WTC11 (cell line): Measurements from ENCODE around the gene PAX8.

Experiments used
- ATF3 ChIP-seq: sonication (generic); formaldehyde crosslinking; conservative IDR thresholded peaks from 2 replicates; pipeline ENCODE4 v1.8.1; 2022; ENCODE audit warnings: mild to moderate bottlenecking, missing genetic modification reagents
- CTCF ChIP-seq: fragments of 200-600 bp; IDR thresholded peaks from 2 replicates; pipeline ENCODE4 v1.8.0; 2022; ENCODE audit warnings: antibody characterized with exemption
- ERG ChIP-seq: fragments of 250-450 bp; sonication (Bioruptor Pico); IDR thresholded peaks from 2 replicates; pipeline ENCODE4 v1.8.0; 2021; ENCODE audit warnings: mild to moderate bottlenecking
- FOXP4 ChIP-seq: sonication (generic); formaldehyde crosslinking; IDR thresholded peaks from 2 replicates; pipeline ENCODE4 v1.8.0; 2022; ENCODE audit warnings: mild to moderate bottlenecking, missing genetic modification reagents
- GABPB1 ChIP-seq: sonication (generic); formaldehyde crosslinking; IDR thresholded peaks from 2 replicates; pipeline ENCODE4 v1.8.1; 2023; ENCODE audit warnings: mild to moderate bottlenecking, missing genetic modification reagents
- HMGXB4 ChIP-seq: sonication (generic); formaldehyde crosslinking; IDR thresholded peaks from 2 replicates; pipeline ENCODE4 v1.8.1; 2023; ENCODE audit warnings: mild to moderate bottlenecking, moderate library complexity, missing genetic modification reagents
- MAX ChIP-seq: sonication (generic); formaldehyde crosslinking; IDR thresholded peaks from 2 replicates; pipeline ENCODE4 v1.8.0; 2022; ENCODE audit warnings: mild to moderate bottlenecking, missing genetic modification reagents
- MLX ChIP-seq: sonication (generic); formaldehyde crosslinking; IDR thresholded peaks from 2 replicates; pipeline ENCODE4 v1.8.1; 2023; ENCODE audit warnings: mild to moderate bottlenecking, missing genetic modification reagents, moderate library complexity
- STAT6 ChIP-seq: sonication (generic); formaldehyde crosslinking; conservative IDR thresholded peaks from 2 replicates; pipeline ENCODE4 v1.8.1; 2023; ENCODE audit warnings: mild to moderate bottlenecking, low read depth, missing genetic modification reagents, moderate library complexity
- USF2 ChIP-seq: sonication (generic); formaldehyde crosslinking; IDR thresholded peaks from 2 replicates; pipeline ENCODE4 v1.8.1; 2023; ENCODE audit warnings: mild to moderate bottlenecking, missing genetic modification reagents, moderate library complexity
- ZNF121 ChIP-seq: sonication (generic); formaldehyde crosslinking; IDR thresholded peaks from 2 replicates; pipeline ENCODE4 v1.8.0; 2023; ENCODE audit warnings: missing genetic modification reagents
- ZNF263 ChIP-seq: sonication (generic); formaldehyde crosslinking; IDR thresholded peaks from 2 replicates; pipeline ENCODE4 v1.8.1; 2022; ENCODE audit warnings: low read depth, mild to moderate bottlenecking, moderate library complexity, missing genetic modification reagents
- ZNF423 ChIP-seq: fragments of 250-450 bp; sonication (Bioruptor Pico); IDR thresholded peaks from 2 replicates; pipeline ENCODE4 v2.1.2; 2022; ENCODE audit warnings: mild to moderate bottlenecking, moderate library complexity
- ZNF532 ChIP-seq: fragments of 250-450 bp; sonication (Bioruptor Pico); IDR thresholded peaks from 2 replicates; pipeline ENCODE4 v1.9.0; 2021; ENCODE audit warnings: mild to moderate bottlenecking, borderline replicate concordance

GRCh38 chr2:113277474-113278072 lies 1.1 kb downstream of the PAX8 start:
- TF ChIP-seq CTCF: no peak
- TF ChIP-seq ATF3 (CRISPR knock-in tag): no peak
- no peak; the same call in 1 of the 2 replicates for TF ChIP-seq HMGXB4
- TF ChIP-seq ZNF423 (CRISPR knock-in tag): no peak
- TF ChIP-seq USF2 (CRISPR knock-in tag): no peak
- no peak for TF ChIP-seq ZNF121
- TF ChIP-seq STAT6: no peak
- TF ChIP-seq MLX: no peak
- TF ChIP-seq GABPB1 (CRISPR knock-in tag): no peak
- no peak for TF ChIP-seq ZNF263 (CRISPR knock-in tag)
- TF ChIP-seq ZNF532 (CRISPR knock-in tag): no peak
- TF ChIP-seq MAX: no peak
- no peak for TF ChIP-seq ERG (CRISPR knock-in tag)
- TF ChIP-seq FOXP4 (CRISPR knock-in tag): no peak
